Iris pigment epithelial cell (primary cell): ENCODE measurements around the gene CGNL1.

ENCODE experiments used
- DNase-seq: peaks from one replicate; pipeline ENCODE4 v3.0.0-alpha.2; 2011; ENCODE audit warnings: low read depth

CGNL1 gene

DNA sequence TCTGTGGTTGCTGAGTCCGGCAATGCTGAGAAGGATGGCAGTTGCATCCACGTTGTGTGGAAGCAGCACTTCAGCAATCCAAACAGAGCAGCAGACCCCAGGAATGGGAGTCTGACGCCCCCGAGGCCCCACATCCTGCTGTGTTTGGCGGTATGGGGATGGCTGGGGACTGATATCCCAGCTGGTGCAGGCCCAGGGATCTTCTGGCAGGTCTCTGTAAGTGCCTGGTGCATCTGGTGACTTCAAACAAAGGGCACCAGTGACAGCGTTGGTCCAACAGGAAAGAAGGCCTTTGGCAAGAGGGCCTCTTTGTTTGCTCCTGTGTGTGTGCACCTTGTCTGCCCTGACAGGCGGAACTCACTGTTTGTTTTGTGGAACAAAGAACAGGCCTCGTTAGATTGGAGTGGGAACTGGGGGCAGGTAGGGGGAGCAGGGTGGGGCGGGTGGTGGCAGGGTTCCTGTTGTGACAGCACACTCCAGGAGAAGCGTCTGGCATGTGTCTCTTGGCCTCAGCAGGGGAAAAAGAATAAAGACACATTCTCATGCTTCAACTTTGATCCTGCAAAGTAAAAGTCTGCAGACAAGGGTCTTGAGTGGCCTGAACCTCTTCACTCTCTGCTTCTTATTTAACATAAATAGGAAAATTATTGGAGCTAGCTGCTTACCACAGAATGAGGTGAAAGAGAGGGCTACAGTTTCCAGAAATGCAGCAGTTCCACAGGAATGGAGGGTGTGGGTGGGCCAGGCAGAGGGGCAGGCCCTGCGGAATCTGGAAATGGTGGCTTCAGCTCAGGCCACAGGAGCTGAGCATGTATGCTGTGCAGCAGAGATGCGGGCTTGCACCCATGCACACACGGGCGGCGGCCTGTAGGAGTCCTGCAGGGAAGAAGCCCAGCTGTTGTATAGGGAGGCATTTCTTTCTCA is 120.9 kb downstream of the CGNL1 start:
- DNase-seq, result no peak

DNA sequence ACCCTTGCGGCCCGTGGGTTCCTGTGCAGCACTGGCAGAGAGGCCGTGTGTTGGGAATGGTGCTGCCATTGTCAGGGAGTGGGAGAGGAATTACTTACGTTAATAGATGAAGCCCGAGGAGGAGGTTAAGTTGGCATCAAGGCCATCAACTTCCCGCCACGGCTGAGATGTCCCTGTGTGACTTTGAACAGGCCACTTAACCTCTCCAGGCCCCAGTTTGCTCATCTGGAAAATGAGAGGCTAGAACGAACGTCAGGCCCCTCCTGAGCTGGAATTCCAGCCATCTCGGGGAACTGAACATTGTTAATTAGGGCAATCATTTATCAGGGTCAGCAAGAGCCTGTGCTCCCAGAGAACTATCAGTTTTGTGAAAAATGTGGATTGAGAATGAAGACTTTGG is 124.0 kb downstream of the CGNL1 start:
- DNase-seq, result no peak

DNA sequence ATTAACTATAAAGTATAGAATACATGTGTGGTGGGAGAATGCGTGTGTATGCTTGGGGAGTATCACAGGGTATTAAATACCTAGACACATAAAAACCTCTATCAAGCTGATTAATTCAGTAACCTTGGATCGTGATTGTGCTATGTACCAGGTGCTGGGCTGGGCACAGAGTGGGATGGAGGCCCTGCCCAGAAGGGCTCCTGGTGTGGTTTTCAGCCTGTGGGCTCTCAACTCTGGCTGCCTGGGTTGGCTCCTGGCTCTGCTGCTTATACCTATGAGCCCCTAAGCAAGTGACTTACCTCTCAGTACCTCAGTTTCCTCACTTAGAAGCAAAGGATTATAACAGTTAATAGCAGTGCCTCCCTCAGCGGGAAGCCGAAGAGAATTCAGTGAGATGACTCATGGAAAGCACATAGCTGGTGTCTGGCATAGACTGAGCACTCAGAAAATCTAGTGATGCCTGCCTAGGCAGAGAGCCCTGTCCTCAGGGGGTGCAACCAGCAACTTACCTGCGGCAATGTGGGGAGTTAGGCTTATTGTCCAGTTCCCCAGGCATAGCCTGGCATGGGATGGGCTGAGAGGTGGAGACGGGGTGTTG is 124.8 kb downstream of the CGNL1 start:
- peak; percentile 53 for DNase-seq

GRCh38 chr15:57502116-57502515 is 125.8 kb downstream of the CGNL1 start:
- no peak for DNase-seq

GRCh38 chr15:57503051-57503702 is 126.9 kb downstream of the CGNL1 start:
- no peak for DNase-seq

DNA sequence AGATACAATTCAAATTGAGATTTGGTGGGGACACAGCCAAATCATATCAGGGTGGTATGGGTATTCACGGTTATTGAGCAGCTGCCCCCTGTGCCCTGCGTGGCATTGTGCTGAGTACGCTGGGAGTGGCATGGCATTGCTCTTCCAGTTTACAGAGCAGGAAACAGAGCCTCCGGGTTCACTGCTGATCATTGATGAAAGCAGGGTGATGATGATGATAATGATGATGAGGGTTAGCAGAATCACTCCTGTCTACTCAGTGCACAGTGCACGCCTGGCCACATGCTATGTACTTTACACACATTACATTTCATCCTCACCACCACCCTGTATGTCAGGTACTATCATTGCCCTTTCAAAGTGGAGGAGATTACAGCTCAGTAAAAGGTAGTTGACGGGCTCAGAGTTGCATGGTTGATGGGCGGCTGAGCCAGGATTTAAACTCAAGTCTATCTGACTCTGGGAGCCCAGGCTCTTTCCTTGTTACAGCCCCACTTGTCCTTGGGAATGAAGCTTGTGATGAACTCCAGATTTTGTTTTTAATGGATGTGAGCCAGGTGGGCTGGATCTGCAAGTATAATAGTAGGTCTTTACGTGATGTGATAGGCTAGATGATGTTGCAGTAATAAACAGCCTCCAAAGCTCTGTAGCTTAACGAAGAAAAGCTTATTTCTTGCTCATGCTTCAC is 127.8 kb downstream of the CGNL1 start:
- DNase-seq, result peak; percentile 24

GRCh38 chr15:57504599-57504940 is 128.3 kb downstream of the CGNL1 start:
- no peak for DNase-seq

- DNase-seq, result no peak
Measured at GRCh38 chr15:57505056-57505715, 128.9 kb downstream of the CGNL1 start.

DNA sequence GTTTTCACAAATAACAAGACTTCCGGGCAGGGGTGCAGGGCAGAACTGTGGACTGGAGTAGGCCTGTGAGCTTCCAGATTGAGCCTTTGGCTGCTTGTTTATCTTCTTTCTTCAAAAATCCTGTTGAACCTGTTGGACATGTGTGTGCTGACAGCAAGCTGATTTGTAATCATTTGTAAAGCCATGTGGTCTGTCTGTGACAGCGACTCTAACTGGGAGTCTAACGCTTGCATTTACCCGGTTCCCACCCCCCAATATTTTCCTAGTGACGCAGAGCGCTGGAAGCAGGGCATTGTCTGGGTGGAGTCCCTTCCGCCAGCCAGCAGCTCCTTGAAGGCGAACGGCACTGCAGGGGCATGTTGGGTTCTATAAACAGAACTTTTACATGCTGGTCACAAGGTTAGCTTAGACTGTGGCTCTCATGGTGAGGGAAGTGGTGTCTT is 129.7 kb downstream of the CGNL1 start:
- DNase-seq, result peak; percentile 42

- no peak for DNase-seq
Measured at GRCh38 chr15:57506422-57506821, 130.1 kb downstream of the CGNL1 start.

- no peak for DNase-seq
Measured at GRCh38 chr15:57507111-57507510, 130.8 kb downstream of the CGNL1 start.

DNA sequence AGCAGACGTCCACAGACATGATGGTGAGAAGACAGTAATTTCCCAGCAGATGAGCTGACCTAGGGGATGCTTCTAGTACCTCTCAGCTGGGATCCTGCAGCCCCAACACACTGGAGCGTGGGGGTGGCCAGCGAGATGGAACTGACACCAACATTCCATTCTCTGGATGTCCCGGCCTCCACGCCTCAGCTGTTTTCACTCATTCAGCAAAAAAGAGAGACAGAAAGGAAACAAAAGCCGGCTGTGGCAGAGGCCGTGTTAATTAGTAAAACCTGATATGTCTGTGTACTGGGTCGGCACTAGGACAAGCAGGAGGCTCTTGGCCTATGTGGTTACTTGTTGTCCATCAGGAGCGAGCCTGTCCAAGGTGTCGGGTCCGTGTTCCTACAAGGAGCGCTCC is 132.8 kb downstream of the CGNL1 start:
- no peak for DNase-seq

DNA sequence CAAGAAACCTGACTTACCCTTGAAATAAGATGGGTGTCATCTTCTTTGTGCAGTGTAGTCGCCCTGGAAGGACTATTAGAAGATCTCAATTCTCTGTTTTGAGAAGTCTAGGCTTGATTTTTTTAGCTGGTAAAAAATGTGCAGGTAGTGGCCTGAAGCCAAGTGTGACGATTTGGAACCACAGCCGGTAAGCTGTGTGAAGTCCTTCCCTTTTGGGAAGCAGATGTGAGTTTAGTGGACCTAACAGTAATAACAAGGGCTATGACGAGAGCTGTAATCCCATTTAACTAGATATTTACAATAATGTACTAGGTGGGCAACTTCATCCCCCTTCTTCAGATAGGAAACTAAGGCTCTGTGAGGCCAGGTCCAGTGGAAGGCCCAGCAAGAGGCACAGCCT is 133.7 kb downstream of the CGNL1 start:
- no peak for DNase-seq

GRCh38 chr15:57510647-57511046 is 134.3 kb downstream of the CGNL1 start:
- peak; percentile 87 for DNase-seq

- no peak for DNase-seq
Measured at GRCh38 chr15:57516327-57517029, 140.2 kb downstream of the CGNL1 start.

GRCh38 chr15:57517030-57517671 is 140.8 kb downstream of the CGNL1 start:
- DNase-seq, result no peak

DNA sequence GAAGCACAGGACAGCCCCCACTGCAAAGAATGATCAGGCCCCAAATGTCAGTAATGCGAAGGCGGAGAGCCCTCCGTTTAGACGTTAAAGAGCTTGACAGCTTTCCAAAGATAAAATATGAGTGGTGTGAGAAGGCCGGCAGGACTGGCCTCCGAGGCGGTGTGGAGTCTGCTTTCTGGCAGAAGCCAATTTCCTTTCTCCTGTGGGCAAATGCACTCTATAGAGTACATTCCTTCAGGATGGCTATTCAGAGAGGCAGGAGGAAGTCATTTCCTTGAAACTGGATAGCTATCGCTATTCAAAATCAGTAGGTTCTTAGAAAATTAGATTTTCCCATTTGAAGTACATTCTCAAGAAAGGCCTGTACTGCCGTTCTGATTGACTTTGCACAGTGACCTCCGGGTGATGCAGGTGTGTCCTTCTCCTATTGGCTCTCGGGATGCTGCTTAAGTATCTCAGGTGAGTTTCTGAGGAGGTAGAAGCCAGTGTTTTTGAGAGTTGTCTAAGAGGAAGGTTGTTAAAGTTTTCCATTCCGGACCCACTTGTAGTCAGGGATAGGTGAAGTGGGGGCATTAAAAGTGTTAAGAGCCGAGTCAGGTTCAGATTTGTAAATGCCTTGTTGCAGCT is 142.6 kb downstream of the CGNL1 start:
- DNase-seq, result no peak

GRCh38 chr15:57519806-57520205 is 143.5 kb downstream of the CGNL1 start:
- no peak for DNase-seq

DNA sequence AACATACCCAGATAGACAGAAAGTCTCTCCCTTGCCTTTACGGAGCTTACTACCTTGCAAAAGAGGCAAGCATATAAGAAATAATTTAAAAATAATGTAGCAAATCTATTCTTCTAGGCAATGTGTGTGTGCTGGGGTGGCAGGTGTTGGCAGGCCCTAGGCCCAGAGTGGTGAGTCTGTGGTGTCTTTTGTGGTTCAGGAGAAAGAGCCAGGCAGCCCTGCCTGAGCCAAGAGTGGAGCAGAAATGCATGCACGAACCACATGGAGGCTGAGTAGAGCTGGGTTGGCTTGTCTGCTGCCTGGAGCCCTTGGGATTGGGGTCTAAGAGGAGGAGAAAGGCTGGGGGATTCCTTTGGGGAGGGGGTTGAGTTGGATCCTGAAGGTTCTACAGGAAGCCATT is 145.2 kb downstream of the CGNL1 start:
- DNase-seq, result no peak

- DNase-seq, result no peak
Measured at GRCh38 chr15:57522148-57522547, 145.8 kb downstream of the CGNL1 start.
